PC-9 (cell line): ENCODE results near the gene RNF10. TPM values are rescaled to one million over a fixed set of nuclear protein-coding genes. Genes with fewer than 3 reads are reported as not detected.

Source experiments
- BruUV-seq: library from RNA; stranded (reverse); fragments of 400-500 nt; replicated peaks from 2 replicates; lab custom pipeline; 2021; lab: Mats Ljungman, UMichigan
- CTCF ChIA-PET: fragments of 300-600 bp; sonication (Branson Sonifier 250); formaldehyde crosslinking; loops from one replicate; lab custom pipeline; 2022; ENCODE audit warnings: antibody characterized with exemption; lab: Charles Lee
- POLR2A ChIA-PET: fragments of 300-600 bp; sonication (Branson Sonifier 250); formaldehyde crosslinking; loops from one replicate; lab custom pipeline; 2022; ENCODE audit warnings: antibody characterized with exemption; ENCODE audit not compliant: unreplicated experiment; lab: Charles Lee
- DNase-seq, 2 experiments: peaks; one replicate each; pipeline versions ENCODE4 v3.0.0 to v3.0.0-alpha.2; 2015 to 2022; ENCODE audit warnings: mixed read lengths in 1 of 2
- H2AFZ ChIP-seq: fragments of 200-600 bp; sonication (generic); 2 replicates; pipeline ENCODE4 v1.8.1; 2017; ENCODE audit warnings: antibody characterized with exemption
- H3F3A ChIP-seq: fragments of 200-600 bp; sonication (generic); 2 replicates; pipeline ENCODE4 v1.8.1; 2017; ENCODE audit warnings: antibody characterized with exemption, mild to moderate bottlenecking, low read depth; ENCODE audit not compliant: insufficient read depth
- H3K27ac ChIP-seq: fragments of 200-600 bp; sonication (generic); 2 replicates; pipeline ENCODE4 v1.6.1; 2016; ENCODE audit warnings: mixed run types
- H3K27me3 ChIP-seq: fragments of 200-600 bp; sonication (generic); 2 replicates; pipeline ENCODE4 v1.6.1; 2016; ENCODE audit warnings: low read depth, mixed run types; ENCODE audit not compliant: insufficient read depth
- H3K36me3 ChIP-seq: fragments of 200-600 bp; sonication (generic); 2 replicates; pipeline ENCODE4 v1.6.1; 2016; ENCODE audit warnings: low read depth, mixed run types
- H3K4me1 ChIP-seq: fragments of 200-600 bp; sonication (generic); replicated peaks from 2 replicates; pipeline ENCODE4 v1.6.1; 2016; ENCODE audit warnings: mixed run types; ENCODE audit not compliant: insufficient read depth
- H3K4me2 ChIP-seq: fragments of 200-600 bp; sonication (generic); 2 replicates; pipeline ENCODE4 v1.6.1; 2017; ENCODE audit warnings: mixed run types
- H3K4me3 ChIP-seq: fragments of 200-600 bp; sonication (generic); 2 replicates; pipeline ENCODE4 v1.6.1; 2016; ENCODE audit warnings: mixed run types
- H3K79me2 ChIP-seq: fragments of 200-600 bp; sonication (generic); 2 replicates; pipeline ENCODE4 v1.6.1; 2017; ENCODE audit warnings: low read depth, mixed run types
- H3K9me2 ChIP-seq: fragments of 200-600 bp; sonication (generic); 2 replicates; pipeline ENCODE4 v1.8.1; 2017; ENCODE audit warnings: mild to moderate bottlenecking; ENCODE audit not compliant: insufficient read depth
- H3K9me3 ChIP-seq: fragments of 200-600 bp; sonication (generic); 2 replicates; pipeline ENCODE4 v1.8.1; 2016; ENCODE audit warnings: low read depth; ENCODE audit not compliant: insufficient read depth
- H4K20me1 ChIP-seq: fragments of 200-600 bp; sonication (generic); 2 replicates; pipeline ENCODE4 v1.8.1; 2017; ENCODE audit not compliant: insufficient read depth
- CTCF ChIP-seq: fragments of 200-600 bp; sonication (generic); conservative IDR thresholded peaks from 2 replicates; pipeline ENCODE4 v1.6.1; 2017; ENCODE audit warnings: mixed run types, antibody characterized with exemption, mild to moderate bottlenecking, moderate library complexity
- EZH2 ChIP-seq: fragments of 200-600 bp; sonication (generic); IDR thresholded peaks from 2 replicates; pipeline ENCODE4 v1.8.0; 2017; ENCODE audit warnings: antibody characterized with exemption, low read depth
- intact Hi-C: fragments of 100-400 bp; cut with micrococcal nuclease; formaldehyde crosslinking; loops from one replicate; pipeline ENCODE4 v1.10.0; 2022; ENCODE audit not compliant: unreplicated experiment
- total RNA-seq: library from RNA; stranded (reverse); gene quantifications from 2 replicates; pipeline ENCODE4 v1.2.3, GENCODE V29; 2021

RNF10 gene
- total RNA-seq, 1 experiment from 2014 or later, result 196 TPM

- peaks cover 23% of the 10 kb centered on the region; the same call in 1 of the 2 replicates for H3F3A ChIP-seq
- no peaks in the 10 kb centered on the region for H3K9me3 ChIP-seq
- no peak overlapping the region for H3K27ac ChIP-seq
- ChIA-PET POLR2A (no interaction called here), CTCF (no interaction called here)
- no peak overlapping the region for H3K4me2 ChIP-seq
- no peaks in the 10 kb centered on the region for H3K4me1 ChIP-seq
- BruUV-seq, result no TSS peak
- no peaks in the 10 kb centered on the region for H3K79me2 ChIP-seq
- TF ChIP-seq CTCF (no peak), EZH2 (no peak)
- peaks cover 5% of the 10 kb centered on the region; the same call in 1 of the 2 replicates for H4K20me1 ChIP-seq
- no peak for DNase-seq
- no peak overlapping the region for H3K4me3 ChIP-seq
- H3K9me2 ChIP-seq, result no peaks in the 10 kb centered on the region
- intact Hi-C loops, result no loop called here
- peaks cover 28% of the 10 kb centered on the region for H3K36me3 ChIP-seq
- H2AFZ ChIP-seq, result no peak overlapping the region
- no peaks in the 10 kb centered on the region for H3K27me3 ChIP-seq
These were observed 39.4 kb downstream of the RNF10 start for GRCh38 chr12:120573560-120573959.

- BruUV-seq, result no TSS peak
- no peaks in the 10 kb centered on the region for H3K9me3 ChIP-seq
- TF ChIP-seq CTCF, result no peak
- no peak for TF ChIP-seq EZH2
- no peak overlapping the region for H2AFZ ChIP-seq
- no peaks in the 10 kb centered on the region for H3K27me3 ChIP-seq
- no peak overlapping the region for H3K4me3 ChIP-seq
- intact Hi-C loops, result no loop called here
- POLR2A ChIA-PET, result no interaction called here
- no peaks in the 10 kb centered on the region for H3K79me2 ChIP-seq
- CTCF ChIA-PET, result no interaction called here
- H4K20me1 ChIP-seq, result no peaks in the 10 kb centered on the region; the same call in 1 of the 2 replicates
- no peak overlapping the region for H3K27ac ChIP-seq
- no peaks in the 10 kb centered on the region for H3K4me1 ChIP-seq
- H3F3A ChIP-seq, result peaks cover 28% of the 10 kb centered on the region; the same call in 1 of the 2 replicates
- H3K4me2 ChIP-seq, result no peak overlapping the region
- peaks cover 28% of the 10 kb centered on the region for H3K36me3 ChIP-seq
- H3K9me2 ChIP-seq, result no peaks in the 10 kb centered on the region
- no peak for DNase-seq
These were observed 40.0 kb downstream of the RNF10 start for GRCh38 chr12:120574106-120574505.

- Histone ChIP-seq H3K27me3 (no peaks in the 10 kb centered on the region), H3K9me3 (no peaks in the 10 kb centered on the region), H3K36me3 (peaks cover 14% of the 10 kb centered on the region), H3K27ac (no peak overlapping the region), H3K4me1 (0 out of 2 replicates have a peak, but pooled peaks cover 17% of the 10 kb centered on the region), H3K79me2 (peaks cover 15% of the 10 kb centered on the region; the same call in 1 of the 2 replicates), H2AFZ (no peak overlapping the region), H4K20me1 (no peaks in the 10 kb centered on the region), H3K4me2 (no peak overlapping the region), H3K9me2 (no peaks in the 10 kb centered on the region), H3F3A (peaks cover 50% of the 10 kb centered on the region), H3K4me3 (no peak overlapping the region)
- no peak for TF ChIP-seq EZH2
- no peak for TF ChIP-seq CTCF
- BruUV-seq, result no TSS peak
- POLR2A ChIA-PET, result no interaction called here
- DNase-seq, result no peak
- CTCF ChIA-PET, result interaction anchor here (0.6 kb wide), 1 partner anchor 22 kb away, joined by 3 read pairs; no protein-coding TSS in a partner anchor
- intact Hi-C loops, result no loop called here
These were observed 45.0 kb downstream of the RNF10 start for GRCh38 chr12:120579179-120579578.
